Ectodermal cell (in vitro differentiated cells): ENCODE results near the gene CYTH2.
A peak's percentile ranks its signal among the peaks of the same experiment; 100 is the strongest.

Source experiments
- H3K27ac ChIP-seq: 2 replicates; pipeline ENCODE4 v1.7.0; 2013; ENCODE audit warnings: mild to moderate bottlenecking, low read depth, low read length; ENCODE audit not compliant: insufficient read depth, poor library complexity, severe bottlenecking
- H3K27me3 ChIP-seq: 2 replicates; pipeline ENCODE4 v1.7.0; 2013; ENCODE audit warnings: mild to moderate bottlenecking, low read length; ENCODE audit not compliant: insufficient read depth, control insufficient read depth, poor library complexity, severe bottlenecking
- H3K36me3 ChIP-seq: one replicate; pipeline ENCODE4 v1.7.0; 2013; ENCODE audit warnings: low read length; ENCODE audit not compliant: control insufficient read depth, insufficient read depth
- H3K4me1 ChIP-seq: one replicate; pipeline ENCODE4 v1.7.0; 2013; ENCODE audit warnings: low read length; ENCODE audit not compliant: control insufficient read depth, insufficient read depth
- H3K4me3 ChIP-seq: 2 replicates; pipeline ENCODE4 v1.7.0; 2013; ENCODE audit warnings: low read depth, low read length, control low read depth; ENCODE audit not compliant: insufficient read depth
- H3K9me3 ChIP-seq: 2 replicates; pipeline ENCODE4 v1.7.0; 2013; ENCODE audit warnings: mild to moderate bottlenecking, low read length, moderate library complexity; ENCODE audit not compliant: control insufficient read depth
- WGBS, 2 experiments: methylation state at CpG; one replicate each; pipeline ENCODE4 v1.1.7; 2013; ENCODE audit warnings: missing lambda C conversion rate in 2 of 2; 5-methylcytosine and 5-hydroxymethylcytosine counted together

The CYTH2 gene

DNA sequence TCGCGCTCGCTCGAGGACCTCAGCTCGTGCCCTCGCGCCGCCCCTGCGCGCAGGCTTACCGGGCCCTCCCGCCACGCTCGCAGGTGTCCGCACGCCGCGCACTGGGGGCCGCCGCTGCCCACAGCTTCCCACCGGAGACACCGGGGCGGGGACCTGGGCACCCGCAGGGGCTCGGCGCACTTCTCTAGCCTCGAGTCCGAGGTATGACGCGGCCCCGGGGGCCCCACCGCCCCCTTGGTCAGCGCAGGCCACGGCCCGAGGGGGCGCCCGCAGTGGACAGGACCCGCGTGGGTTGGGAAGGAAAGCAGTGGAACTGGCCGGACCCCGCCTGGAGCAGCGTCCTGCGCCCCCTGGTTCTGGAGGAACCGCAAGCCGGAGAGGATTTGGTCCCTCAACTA lies 25.4 kb upstream of the CYTH2 start:
- Histone ChIP-seq H3K4me3 (peak overlapping the region; percentile 1), H3K27ac (no peak overlapping the region), H3K9me3 (no peaks in the 10 kb centered on the region), H3K36me3 (peaks cover 13% of the 10 kb centered on the region), H3K27me3 (peaks cover 34% of the 10 kb centered on the region), H3K4me1 (peaks cover 15% of the 10 kb centered on the region)
- 44% methylated on average over 45 of the region's 45 CpGs for WGBS, 2 experiments

DNA sequence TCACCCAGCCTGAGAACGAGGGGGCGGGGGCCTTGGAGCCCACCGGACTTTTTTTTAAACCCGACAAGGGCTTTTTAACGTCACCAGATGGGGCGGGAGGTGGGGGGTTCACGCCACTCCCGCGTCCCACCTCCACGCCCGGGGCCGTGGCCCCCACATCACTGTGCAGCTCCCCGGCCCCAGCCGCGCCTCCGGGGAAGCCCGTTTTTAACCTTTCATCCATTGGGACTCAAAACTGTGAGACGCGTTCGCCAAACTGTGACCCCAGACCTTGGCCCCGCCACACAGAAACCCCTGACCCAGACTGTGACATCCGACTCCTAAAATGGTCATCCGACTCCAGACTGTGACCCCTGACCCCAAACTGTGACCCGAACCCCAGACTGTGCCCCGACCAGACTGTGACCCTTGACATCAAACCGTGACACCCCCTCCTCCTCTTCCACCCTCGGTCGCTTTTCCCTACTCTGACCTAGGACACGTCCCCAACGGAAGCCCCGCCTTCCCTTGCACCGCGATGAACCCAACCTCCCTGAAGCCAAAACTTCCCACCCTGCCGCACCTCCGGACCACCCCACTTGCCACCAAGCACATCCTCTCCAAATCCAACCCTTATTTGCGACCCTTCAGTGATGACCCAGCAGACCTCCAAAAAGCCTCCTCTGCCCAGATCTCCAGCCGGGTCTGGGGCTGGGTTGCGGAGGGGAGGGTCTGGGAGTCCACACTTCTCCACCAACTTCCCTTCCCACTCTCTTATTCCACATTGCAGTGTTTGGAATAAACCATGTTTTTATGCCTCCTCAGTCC lies 24.8 kb upstream of the CYTH2 start:
- Histone ChIP-seq H3K4me3 (peak overlapping the region; percentile 99), H3K27me3 (peaks cover 34% of the 10 kb centered on the region), H3K36me3 (peaks cover 15% of the 10 kb centered on the region)

DNA sequence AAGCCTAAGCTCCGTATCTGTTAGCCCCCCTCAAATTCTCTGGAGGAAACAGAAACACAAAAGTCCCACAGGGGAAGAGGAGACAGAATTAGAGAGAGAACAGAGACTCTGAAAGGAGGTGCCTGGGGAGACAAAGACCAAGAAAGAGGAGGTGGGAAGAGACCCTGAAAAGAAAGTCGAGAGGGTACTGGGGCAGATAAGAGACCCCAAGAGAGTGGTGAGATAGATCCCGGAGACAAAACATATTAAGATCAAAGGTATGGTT lies 24.3 kb upstream of the CYTH2 start:
- H3K4me1 ChIP-seq = peaks cover 15% of the 10 kb centered on the region
- 45 to 52% methylated on average over 3 of the region's 3 CpGs for WGBS, 2 experiments
- peak overlapping the region; percentile 99 for H3K4me3 ChIP-seq
- no peaks in the 10 kb centered on the region for H3K9me3 ChIP-seq
- H3K27ac ChIP-seq = no peak overlapping the region
- H3K27me3 ChIP-seq = peaks cover 34% of the 10 kb centered on the region
- peaks cover 19% of the 10 kb centered on the region for H3K36me3 ChIP-seq

More for the DNA sequence above, 24.8 kb upstream of the CYTH2 start:
- Histone ChIP-seq H3K4me1 (peaks cover 15% of the 10 kb centered on the region), H3K27ac (no peak overlapping the region), H3K9me3 (no peaks in the 10 kb centered on the region)
- WGBS, 2 experiments = 45 to 48% methylated on average over 38 of the region's 38 CpGs

DNA sequence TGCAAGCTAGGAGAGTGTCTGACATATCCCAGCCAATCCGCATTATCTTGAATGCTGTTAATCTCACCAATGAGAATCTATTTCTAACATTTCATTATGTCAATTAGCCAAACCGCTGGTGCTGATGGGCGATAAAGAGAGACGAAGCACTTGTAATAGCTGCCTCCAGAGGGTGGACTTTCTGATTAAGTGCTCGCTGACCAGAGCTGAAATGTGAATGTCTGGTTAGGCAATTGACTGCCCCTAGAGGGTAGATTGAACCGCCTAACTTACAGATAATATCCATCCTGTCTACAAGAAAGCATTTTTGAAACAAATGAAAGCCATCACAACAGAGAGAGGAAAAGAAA lies 23.9 kb upstream of the CYTH2 start:
- 16 to 21% methylated on average over 6 of the region's 6 CpGs for WGBS, 2 experiments
- Histone ChIP-seq H3K4me3 (peak overlapping the region; percentile 99), H3K27ac (peak overlapping the region; percentile 46), H3K36me3 (peaks cover 23% of the 10 kb centered on the region), H3K9me3 (no peaks in the 10 kb centered on the region), H3K27me3 (peaks cover 34% of the 10 kb centered on the region), H3K4me1 (peaks cover 15% of the 10 kb centered on the region)

DNA sequence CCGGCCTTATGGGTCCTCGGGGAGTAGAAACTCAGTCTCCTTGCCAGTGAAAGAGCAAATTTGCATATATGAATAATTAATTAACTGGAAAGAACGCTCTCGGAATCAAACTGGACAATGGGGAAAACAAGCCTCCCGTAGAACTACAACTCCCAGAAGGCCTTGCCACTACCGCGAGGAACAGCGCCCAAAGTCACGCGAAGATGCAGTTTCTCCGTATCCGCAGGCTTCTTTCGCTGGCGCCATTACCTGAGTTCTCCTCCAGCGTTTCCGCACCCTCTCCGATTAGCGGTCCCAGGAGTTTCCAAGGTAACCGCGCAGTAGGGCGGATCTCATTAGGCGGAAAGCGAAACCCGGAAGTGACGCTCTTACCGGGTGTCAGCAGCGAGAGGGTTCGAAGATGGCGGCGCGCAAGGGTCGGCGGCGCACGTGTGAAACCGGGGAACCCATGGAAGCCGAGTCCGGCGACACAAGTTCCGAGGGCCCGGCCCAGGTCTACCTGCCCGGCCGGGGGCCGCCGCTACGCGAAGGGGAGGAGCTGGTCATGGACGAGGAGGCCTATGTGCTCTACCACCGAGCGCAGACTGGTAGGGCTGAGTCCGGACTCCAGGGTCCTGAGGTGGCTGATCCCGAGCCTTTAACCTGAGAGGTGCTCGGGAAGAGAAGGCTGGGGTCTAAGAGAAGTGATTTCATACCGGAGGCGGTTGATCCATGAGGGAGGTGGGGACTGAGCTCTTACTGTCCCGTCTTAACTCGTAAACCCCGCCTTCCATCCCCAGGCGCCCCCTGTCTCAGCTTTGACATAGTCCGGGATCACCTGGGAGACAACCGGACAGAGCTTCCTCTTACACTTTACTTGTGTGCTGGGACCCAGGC lies 23.3 kb upstream of the CYTH2 start, which contains the start of gene GRWD1:
GRWD1 (plus strand) TSS at position 378 of the 876 bp plus-strand sequence; CDS start at position 401, 23 bp downstream.
- 0% methylated on average over 61 of the region's 61 CpGs for WGBS, 2 experiments

DNA sequence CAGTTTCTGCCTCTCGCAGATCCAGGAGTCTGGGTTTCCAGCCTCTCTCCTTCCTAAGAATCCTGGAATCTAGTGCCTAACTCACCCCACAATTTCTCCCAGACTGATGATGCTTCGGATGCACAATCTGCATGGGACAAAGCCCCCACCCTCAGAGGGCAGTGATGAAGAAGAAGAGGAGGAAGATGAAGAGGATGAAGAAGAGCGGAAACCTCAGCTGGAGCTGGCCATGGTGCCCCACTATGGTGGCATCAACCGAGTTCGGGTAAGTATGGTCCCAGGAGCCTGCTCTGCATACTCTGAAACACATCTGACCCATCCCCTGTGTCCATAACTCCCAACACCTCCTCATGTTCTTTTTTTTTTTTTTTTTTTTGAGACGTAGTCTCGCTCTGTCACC lies 22.6 kb upstream of the CYTH2 start:
- Histone ChIP-seq H3K4me3 (peak overlapping the region; percentile 99), H3K27ac (peak overlapping the region; percentile 50), H3K4me1 (peaks cover 15% of the 10 kb centered on the region), H3K27me3 (peaks cover 32% of the 10 kb centered on the region), H3K9me3 (no peaks in the 10 kb centered on the region), H3K36me3 (peaks cover 36% of the 10 kb centered on the region)
- 87 to 88% methylated on average over 5 to 7 of the region's 7 CpGs for WGBS, 2 experiments

More for the DNA sequence above, 23.3 kb upstream of the CYTH2 start, which contains the start of gene GRWD1:
- Histone ChIP-seq H3K9me3 (no peaks in the 10 kb centered on the region), H3K36me3 (peaks cover 29% of the 10 kb centered on the region), H3K4me1 (peaks cover 15% of the 10 kb centered on the region), H3K27ac (peak within 1 kb of the TSS; percentile 72), H3K27me3 (peaks cover 34% of the 10 kb centered on the region), H3K4me3 (peak within 1 kb of the TSS; percentile 99)

DNA sequence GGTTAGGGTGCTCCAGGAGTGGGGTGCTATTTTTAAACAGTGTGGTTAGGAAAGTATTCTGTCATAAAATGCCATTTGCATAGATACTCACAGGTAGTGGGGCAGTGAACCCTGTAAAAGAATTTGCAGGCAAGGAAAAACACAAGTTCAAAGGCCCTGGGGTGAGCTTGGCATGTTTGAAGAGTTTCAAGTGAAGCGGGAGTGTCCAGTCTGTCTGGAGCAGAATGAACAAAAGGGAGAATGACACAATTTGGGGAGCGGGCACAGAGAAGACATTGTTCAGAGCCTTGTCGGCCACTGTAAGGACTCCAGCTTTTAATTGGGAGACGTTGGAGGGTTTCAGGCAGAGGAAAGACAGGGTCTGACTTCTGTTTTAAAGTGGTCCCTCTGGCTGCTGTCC lies 20.6 kb upstream of the CYTH2 start:
- Histone ChIP-seq H3K4me1 (peaks cover 15% of the 10 kb centered on the region), H3K27me3 (peaks cover 17% of the 10 kb centered on the region), H3K27ac (no peak overlapping the region), H3K9me3 (no peaks in the 10 kb centered on the region), H3K36me3 (peaks cover 49% of the 10 kb centered on the region), H3K4me3 (no peak overlapping the region)
- WGBS, 2 experiments = 94 to 96% methylated on average over 4 of the region's 4 CpGs

DNA sequence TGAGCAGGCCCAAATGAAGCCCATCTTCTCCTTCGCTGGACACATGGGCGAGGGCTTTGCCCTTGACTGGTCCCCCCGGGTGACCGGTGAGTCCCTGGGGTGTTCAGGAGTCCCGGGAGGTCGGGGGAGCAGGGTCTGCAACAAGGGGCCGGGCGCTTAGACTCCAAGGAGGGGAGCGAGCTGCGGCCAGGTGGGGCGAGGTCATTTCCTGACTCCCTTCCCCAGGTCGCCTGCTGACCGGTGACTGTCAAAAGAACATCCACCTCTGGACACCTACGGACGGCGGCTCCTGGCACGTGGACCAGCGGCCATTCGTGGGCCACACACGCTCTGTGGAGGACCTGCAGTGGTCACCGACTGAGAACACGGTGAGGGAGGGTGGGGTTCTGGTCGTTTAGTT lies 18.7 kb upstream of the CYTH2 start:
- no peaks in the 10 kb centered on the region for H3K27me3 ChIP-seq
- H3K27ac ChIP-seq = no peak overlapping the region
- H3K4me3 ChIP-seq = no peak overlapping the region
- peaks cover 4% of the 10 kb centered on the region for H3K4me1 ChIP-seq
- WGBS, 2 experiments = 95 to 97% methylated on average over 23 of the region's 23 CpGs
- no peaks in the 10 kb centered on the region for H3K9me3 ChIP-seq
- H3K36me3 ChIP-seq = peaks cover 56% of the 10 kb centered on the region

DNA sequence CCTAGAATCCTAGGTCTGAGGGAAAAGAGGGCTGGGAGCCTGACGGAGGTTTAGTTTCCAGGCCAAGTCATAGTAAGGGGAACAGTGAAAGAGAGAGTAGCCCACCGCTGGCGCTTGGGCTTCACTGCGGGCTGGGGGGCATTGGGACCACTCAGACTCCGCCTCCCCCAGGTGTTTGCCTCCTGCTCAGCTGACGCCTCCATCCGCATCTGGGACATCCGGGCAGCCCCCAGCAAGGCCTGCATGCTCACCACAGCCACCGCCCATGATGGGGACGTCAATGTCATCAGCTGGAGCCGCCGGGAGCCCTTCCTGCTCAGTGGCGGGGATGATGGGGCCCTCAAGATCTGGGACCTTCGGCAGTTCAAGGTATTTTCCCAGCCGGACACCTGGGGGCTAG lies 18.3 kb upstream of the CYTH2 start:
- no peak overlapping the region for H3K4me3 ChIP-seq
- H3K27ac ChIP-seq = no peak overlapping the region
- no peaks in the 10 kb centered on the region for H3K27me3 ChIP-seq
- H3K4me1 ChIP-seq = peaks cover 4% of the 10 kb centered on the region
- H3K36me3 ChIP-seq = peaks cover 56% of the 10 kb centered on the region
- H3K9me3 ChIP-seq = no peaks in the 10 kb centered on the region
- WGBS, 2 experiments = 96 to 97% methylated on average over 15 of the region's 15 CpGs

DNA sequence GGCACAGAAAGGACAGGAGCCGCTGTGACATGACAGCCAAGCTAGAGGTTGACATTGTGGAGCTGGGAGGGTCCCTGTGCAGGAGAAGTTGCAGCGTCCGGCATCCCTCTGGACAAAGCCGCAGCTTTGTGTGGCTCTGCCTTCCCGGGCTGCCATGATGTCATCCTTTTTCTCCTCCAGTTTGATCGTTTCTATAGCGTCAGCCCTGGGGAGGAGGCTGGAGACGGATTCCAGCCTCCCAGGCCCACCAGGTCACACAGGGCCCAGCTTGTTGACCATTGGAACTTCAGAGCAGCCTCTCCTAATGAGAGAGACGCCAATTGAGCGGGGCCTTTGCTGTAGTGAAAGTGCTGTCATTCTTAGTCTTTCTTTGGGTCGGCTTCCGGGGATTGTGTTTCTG lies 17.5 kb upstream of the CYTH2 start:
- Histone ChIP-seq H3K4me3 (no peak overlapping the region), H3K27ac (no peak overlapping the region), H3K27me3 (no peaks in the 10 kb centered on the region), H3K36me3 (peaks cover 56% of the 10 kb centered on the region), H3K4me1 (peaks cover 1% of the 10 kb centered on the region), H3K9me3 (no peaks in the 10 kb centered on the region)
- WGBS, 2 experiments = 93 to 96% methylated on average over 12 of the region's 12 CpGs
